HEK293T (cell line): Measurements from ENCODE around the gene TMEM167B.

Experiments used
- CTCF ChIA-PET: fragments of 350-600 bp; formaldehyde crosslinking; extraction: SDS; loops from one replicate; lab custom pipeline; 2021; ENCODE audit warnings: antibody characterized with exemption, inconsistent platforms; lab: Yijun Ruan, JAX
- POLR2A ChIA-PET: fragments of 350-600 bp; formaldehyde crosslinking; extraction: SDS; loops from one replicate; lab custom pipeline; 2020; ENCODE audit warnings: antibody characterized with exemption, inconsistent platforms; lab: Yijun Ruan, JAX
- DNase-seq: peaks from one replicate; pipeline ENCODE4 v3.0.0; 2012; ENCODE audit warnings: mixed read lengths; ENCODE audit errors: extremely low spot score
- ARNT ChIP-seq: fragments of 450-650 bp; IDR thresholded peaks from 2 replicates; pipeline ENCODE4 v1.6.1; 2017; ENCODE audit warnings: mild to moderate bottlenecking
- BHLHE40 ChIP-seq: fragments of 450-650 bp; IDR thresholded peaks from 2 replicates; pipeline ENCODE4 v1.6.1; 2016; ENCODE audit warnings: mild to moderate bottlenecking, moderate library complexity, borderline replicate concordance
- CTBP1 ChIP-seq: fragments of 450-650 bp; IDR thresholded peaks from 2 replicates; pipeline ENCODE4 v1.6.1; 2016; ENCODE audit warnings: borderline replicate concordance
- ELF4 ChIP-seq: fragments of 450-650 bp; IDR thresholded peaks from 2 replicates; pipeline ENCODE4 v1.6.1; 2017; ENCODE audit warnings: antibody characterized with exemption
- FOXA1 ChIP-seq: fragments of 450-650 bp; IDR thresholded peaks from 2 replicates; pipeline ENCODE4 v1.6.1; 2016; ENCODE audit warnings: mild to moderate bottlenecking
- FOXK2 ChIP-seq: fragments of 450-650 bp; IDR thresholded peaks from 2 replicates; pipeline ENCODE4 v1.6.1; 2016; ENCODE audit warnings: mild to moderate bottlenecking
- FOXM1 ChIP-seq: fragments of 450-650 bp; IDR thresholded peaks from 2 replicates; pipeline ENCODE4 v1.6.1; 2017; ENCODE audit warnings: mild to moderate bottlenecking, borderline replicate concordance
- HDGF ChIP-seq: fragments of 450-650 bp; IDR thresholded peaks from 2 replicates; pipeline ENCODE4 v1.6.1; 2017; ENCODE audit warnings: antibody characterized with exemption, borderline replicate concordance
- L3MBTL2 ChIP-seq: fragments of 450-650 bp; conservative IDR thresholded peaks from 2 replicates; pipeline ENCODE4 v1.6.1; 2016; ENCODE audit warnings: mild to moderate bottlenecking
- LEF1 ChIP-seq: fragments of 450-650 bp; IDR thresholded peaks from 2 replicates; pipeline ENCODE4 v1.6.1; 2017; ENCODE audit warnings: mild to moderate bottlenecking, borderline replicate concordance
- NFRKB ChIP-seq: fragments of 450-650 bp; IDR thresholded peaks from 2 replicates; pipeline ENCODE4 v1.6.1; 2016; ENCODE audit warnings: mild to moderate bottlenecking, moderate library complexity
- PKNOX1 ChIP-seq: fragments of 450-650 bp; IDR thresholded peaks from 2 replicates; pipeline ENCODE4 v1.6.1; 2016
- SP1 ChIP-seq: fragments of 450-650 bp; IDR thresholded peaks from 2 replicates; pipeline ENCODE4 v1.6.1; 2017
- SUZ12 ChIP-seq: fragments of 450-650 bp; IDR thresholded peaks from 2 replicates; pipeline ENCODE4 v1.6.1; 2016; ENCODE audit warnings: mild to moderate bottlenecking
- TARDBP ChIP-seq: fragments of 450-650 bp; IDR thresholded peaks from 2 replicates; pipeline ENCODE4 v1.6.1; 2016
- ZNF384 ChIP-seq: fragments of 450-650 bp; IDR thresholded peaks from 2 replicates; pipeline ENCODE4 v1.6.1; 2016

Gene TMEM167B

GRCh38 chr1:109105881-109106280 is 15.3 kb downstream of the TMEM167B start:
- no peak for DNase-seq
- CTCF ChIA-PET, result no interaction called here
- TF ChIP-seq CTBP1 (no peak), ZNF384 (peak; percentile 46; the same call in 1 of the 2 replicates)
- POLR2A ChIA-PET, result interaction anchor here (0.9 kb wide), 1 partner anchor 24 kb away, joined by 3 read pairs; no protein-coding TSS in a partner anchor

- DNase-seq, result no peak
- TF ChIP-seq FOXA1 (no peak), FOXM1 (no peak), ELF4 (no peak), L3MBTL2 (no peak), ZNF384 (no peak), TARDBP (no peak), HDGF (no peak), PKNOX1 (no peak), FOXK2 (no peak), LEF1 (no peak), NFRKB (no peak)
- ChIA-PET POLR2A (interaction anchor here (0.5 to 5.6 kb wide), 2 partner anchors 7 to 34 kb away, joined by 3 to 64 read pairs; no protein-coding TSS in a partner anchor), CTCF (no interaction called here)
These were observed 17.2 kb downstream of the TMEM167B start for GRCh38 chr1:109107785-109108184.

- DNase-seq, result no peak
- ChIA-PET POLR2A (interaction anchor here (5.6 kb wide), 1 partner anchor 9 kb away, joined by 64 read pairs; no protein-coding TSS in a partner anchor), CTCF (interaction anchor here (3.8 kb wide), 1 partner anchor 10 kb away, joined by 30 read pairs; no protein-coding TSS in a partner anchor)
- TF ChIP-seq SP1 (no peak), ZNF384 (no peak), FOXK2 (no peak), PKNOX1 (no peak), L3MBTL2 (no peak), LEF1 (no peak), NFRKB (no peak), ARNT (no peak), ELF4 (no peak), FOXM1 (no peak), HDGF (no peak), FOXA1 (no peak), SUZ12 (no peak), TARDBP (no peak), CTBP1 (no peak)
These were observed 19.3 kb downstream of the TMEM167B start for GRCh38 chr1:109109906-109110305.

GRCh38 chr1:109111386-109112055 is 21.0 kb downstream of the TMEM167B start:
- DNase-seq, result no peak
- ChIA-PET POLR2A (interaction anchor here (1.5 to 5.6 kb wide), 2 partner anchors 11 to 21 kb away, joined by 5 to 64 read pairs; partner anchors contain the start of gene TMEM167B), CTCF (interaction anchor here (0.7 to 3.8 kb wide), 5 partner anchors 12 to 284 kb away, joined by 3 to 30 read pairs (median 4); no protein-coding TSS in a partner anchor)
- TF ChIP-seq NFRKB (no peak), HDGF (no peak), TARDBP (no peak), FOXM1 (no peak), SUZ12 (no peak), ZNF384 (no peak), SP1 (no peak), FOXA1 (no peak), FOXK2 (no peak), BHLHE40 (no peak), PKNOX1 (no peak), ELF4 (no peak), LEF1 (no peak), ARNT (no peak), CTBP1 (no peak)

GRCh38 chr1:109112056-109112651 is 21.6 kb downstream of the TMEM167B start:
- TF ChIP-seq PKNOX1, result no peak
- no peak for TF ChIP-seq FOXK2
- no peak for TF ChIP-seq L3MBTL2
- no peak for TF ChIP-seq NFRKB
- TF ChIP-seq TARDBP, result no peak
- TF ChIP-seq SP1, result no peak
- TF ChIP-seq BHLHE40, result no peak
- TF ChIP-seq SUZ12, result no peak
- no peak for TF ChIP-seq FOXA1
- TF ChIP-seq CTBP1, result no peak
- TF ChIP-seq ELF4, result no peak
- TF ChIP-seq LEF1, result no peak
- no peak for TF ChIP-seq FOXM1
- TF ChIP-seq ZNF384, result no peak
- TF ChIP-seq HDGF, result no peak
- TF ChIP-seq ARNT, result no peak
- DNase-seq, result peak; percentile 30
- CTCF ChIA-PET, result interaction anchor here (0.8 to 3.8 kb wide), 10 partner anchors 12 to 442 kb away, joined by 3 to 30 read pairs (median 4); partner anchors contain the start of gene PSMA5
- POLR2A ChIA-PET, result interaction anchor here (1.5 to 5.6 kb wide), 2 partner anchors 12 to 21 kb away, joined by 5 to 64 read pairs; partner anchors contain the start of gene TMEM167B
